Right renal cortex interstitium (tissue), 3 donors: Measurements from ENCODE around the gene FLOT1. TPM values are rescaled to one million over a fixed set of nuclear protein-coding genes. Genes with fewer than 3 reads are reported as not detected.

Experiments used
- DNase-seq, 3 donors: peaks; one replicate each; pipeline ENCODE4 v3.0.0-alpha.2; 2013; ENCODE audit warnings: low read depth in 3 of 3, low spot score in 2 of 3
- polyA plus RNA-seq, 3 donors: library from polyadenylated mRNA; unstranded; fragments of 120-200 nt; gene quantifications; one replicate each; pipeline ENCODE4 v1.2.1, GENCODE V29; 2013; ENCODE audit not compliant: insufficient read length in 3 of 3

FLOT1 gene
- polyA plus RNA-seq, result 100 to 1,000 TPM; 134 to 154 (median 141) TPM

DNA sequence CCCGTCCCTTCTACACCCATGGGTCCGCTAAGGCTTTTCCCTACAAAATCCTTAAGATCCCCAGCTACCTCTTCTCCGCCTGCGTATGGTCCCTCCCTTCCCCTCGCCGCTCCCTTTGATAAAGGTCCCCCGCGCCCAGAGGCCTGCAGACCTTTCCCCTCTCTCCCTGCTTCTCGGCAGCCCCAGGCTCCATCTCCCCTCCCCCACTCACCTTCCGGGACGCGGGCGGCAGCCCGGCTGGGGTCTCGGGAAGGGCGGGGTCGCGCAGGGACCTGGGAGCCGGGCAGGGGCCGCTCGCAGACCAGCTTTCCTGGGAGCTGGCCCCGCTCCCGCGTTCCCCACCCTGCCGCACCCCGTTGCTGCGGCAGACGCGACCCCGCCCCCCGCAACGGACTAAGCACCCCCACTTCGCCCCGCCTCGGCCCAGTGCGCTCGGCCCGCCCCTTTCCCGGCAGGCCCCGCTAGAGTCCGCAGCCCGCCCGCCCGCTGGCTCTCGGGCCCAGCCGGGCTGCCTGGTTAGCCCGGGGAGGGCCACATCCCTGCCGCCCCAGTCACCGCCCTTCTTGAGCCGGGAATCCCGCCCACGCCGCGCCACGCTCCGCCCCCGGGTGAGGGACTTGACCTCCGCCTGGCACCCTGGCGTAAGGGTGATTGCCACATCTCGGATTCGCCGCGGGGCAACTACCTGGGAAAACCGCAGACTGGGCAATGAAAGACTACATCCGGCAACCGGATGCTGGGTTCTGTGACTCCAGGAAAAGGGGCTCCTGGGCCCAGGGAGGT is at the start of gene FLOT1:
Gene FLOT1 (minus strand): TSS at position 372 of the 783 bp plus-strand sequence. CDS start 498 bp downstream, outside the sequence.
- DNase-seq, result no peak

- DNase-seq, result no peak
These were observed 48.4 kb upstream of the FLOT1 start for GRCh38 chr6:30790724-30791383.

DNA sequence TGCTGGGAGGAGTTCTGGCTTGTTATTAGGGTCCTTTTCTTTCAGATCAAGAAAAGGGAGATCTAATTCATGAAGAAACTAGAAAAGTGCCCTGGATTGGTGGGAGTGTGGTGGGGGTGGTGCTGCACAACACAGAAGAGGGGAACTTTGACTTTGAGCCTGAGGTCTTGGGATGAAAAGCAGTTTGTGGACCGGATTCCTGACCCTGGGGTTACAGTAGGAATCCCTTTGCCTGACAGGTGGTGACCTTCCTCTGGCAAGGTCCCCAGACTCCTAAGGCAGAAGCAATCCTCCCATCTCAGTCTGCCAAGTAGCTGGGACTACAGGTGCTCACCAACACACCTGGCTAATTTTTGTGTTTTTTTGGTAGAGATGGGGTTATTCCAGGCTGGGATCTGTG is 47.1 kb upstream of the FLOT1 start:
- DNase-seq, result no peak

DNA sequence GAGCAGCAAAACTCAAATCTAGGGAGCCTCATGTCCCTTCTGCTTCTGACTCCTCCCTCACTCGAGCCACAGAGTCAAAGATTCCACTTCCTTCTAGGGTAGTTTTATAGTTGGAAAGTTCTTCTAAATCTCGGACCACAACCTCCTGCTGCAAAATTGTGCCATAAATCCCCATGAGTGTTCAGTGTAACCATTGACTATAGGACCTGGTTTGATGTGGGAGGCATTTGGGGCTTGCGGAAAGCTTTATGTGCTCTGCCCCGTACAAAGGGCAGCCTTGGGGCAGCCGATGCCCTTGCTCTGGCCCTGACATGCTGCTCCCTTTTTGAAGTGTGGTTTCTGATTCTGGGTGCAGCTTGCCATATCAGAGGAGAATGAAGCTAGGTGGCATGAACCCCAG is 45.5 kb upstream of the FLOT1 start:
- DNase-seq, result no peak

DNA sequence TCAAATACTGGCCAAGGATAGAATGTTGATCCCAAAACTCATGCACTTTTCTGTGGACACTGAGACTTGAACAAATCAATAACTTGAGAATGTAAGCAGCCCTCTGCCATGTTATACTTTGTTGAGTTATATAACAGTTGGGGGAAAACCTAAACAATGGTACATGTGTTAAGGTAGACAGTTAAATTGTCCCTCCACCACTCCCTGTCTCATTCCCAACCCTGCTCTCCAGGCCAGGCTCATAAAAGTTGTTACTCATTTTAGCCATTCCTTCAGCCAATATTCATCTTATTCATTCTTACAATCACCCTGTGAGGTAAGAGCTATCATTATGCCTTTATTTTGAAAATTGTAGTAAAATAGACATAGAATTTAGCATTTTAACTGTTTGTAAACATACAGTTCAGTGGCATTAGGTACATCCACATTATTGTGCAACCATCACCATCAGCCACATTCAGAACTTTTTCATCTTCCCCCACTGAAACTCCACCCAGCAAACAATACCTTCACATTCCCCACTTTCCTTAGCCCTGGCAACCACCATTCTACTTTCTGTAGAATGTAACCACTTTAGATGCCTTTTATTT is 40.0 kb upstream of the FLOT1 start:
- no peak for DNase-seq

GRCh38 chr6:30781743-30782424 is 39.4 kb upstream of the FLOT1 start:
- no peak for DNase-seq

DNA sequence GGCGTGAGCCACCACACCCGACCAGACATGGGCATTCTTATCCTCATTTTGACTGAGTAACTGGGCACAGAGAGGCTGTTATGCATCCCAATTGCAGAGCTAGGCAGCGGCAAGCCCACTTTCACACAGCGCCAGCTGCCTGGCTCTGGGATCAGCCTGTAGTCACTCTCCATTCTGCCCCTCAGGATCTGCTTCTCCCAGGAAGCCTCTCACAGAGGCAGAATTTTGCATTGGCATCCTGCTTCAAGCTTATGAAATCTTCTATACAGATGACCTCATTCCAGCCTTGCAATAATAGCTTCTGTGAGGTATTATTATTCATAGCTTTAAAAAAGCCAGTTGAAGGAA is 38.9 kb upstream of the FLOT1 start:
- no peak for DNase-seq

DNA sequence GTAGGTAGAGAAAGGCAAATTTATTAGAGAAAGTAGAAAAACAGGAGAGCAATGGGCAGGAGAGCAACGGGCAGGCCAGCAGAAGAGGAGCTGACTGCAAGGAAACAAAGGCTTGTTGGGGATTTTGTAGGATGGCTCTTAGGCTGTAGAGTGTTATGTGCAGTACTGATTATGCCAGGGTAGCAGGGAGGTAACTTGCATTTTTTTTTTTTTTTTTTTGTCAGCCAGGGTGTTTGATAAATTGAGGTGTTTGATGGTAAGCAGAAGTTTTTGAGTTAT is 38.1 kb upstream of the FLOT1 start:
- no peak for DNase-seq

- DNase-seq, result no peak
These were observed 37.6 kb upstream of the FLOT1 start for GRCh38 chr6:30779850-30780641.

DNA sequence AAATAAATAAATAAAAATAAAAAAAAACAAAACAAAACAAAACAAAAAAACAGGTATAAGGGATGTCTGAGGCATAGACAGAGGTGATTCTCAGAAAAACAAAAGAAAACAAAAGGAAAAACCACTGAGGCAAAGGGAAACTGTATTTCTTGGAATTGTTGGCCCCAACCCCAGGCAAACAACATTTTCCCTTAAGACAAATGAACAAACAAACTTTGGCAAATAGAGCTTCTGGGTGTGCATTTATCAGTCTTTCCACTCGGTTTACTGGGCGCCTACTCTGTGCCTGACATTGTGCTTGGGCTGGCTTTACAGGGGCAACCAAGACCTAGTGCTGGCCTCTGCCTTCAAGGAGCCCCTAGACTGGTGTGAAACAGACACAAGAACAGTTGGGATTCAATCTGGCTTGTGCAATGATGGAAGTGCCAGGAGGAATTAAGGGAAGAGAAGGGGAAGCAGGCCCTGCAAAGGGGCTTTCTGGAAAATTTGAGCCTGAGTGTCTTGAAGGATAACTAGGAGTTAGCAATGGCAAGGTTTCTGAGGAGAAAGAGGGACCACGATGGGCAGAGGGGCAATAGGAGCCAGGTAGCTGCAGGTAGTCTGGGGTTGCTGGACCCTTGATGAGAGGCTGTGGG is 35.6 kb upstream of the FLOT1 start:
- no peak for DNase-seq

DNA sequence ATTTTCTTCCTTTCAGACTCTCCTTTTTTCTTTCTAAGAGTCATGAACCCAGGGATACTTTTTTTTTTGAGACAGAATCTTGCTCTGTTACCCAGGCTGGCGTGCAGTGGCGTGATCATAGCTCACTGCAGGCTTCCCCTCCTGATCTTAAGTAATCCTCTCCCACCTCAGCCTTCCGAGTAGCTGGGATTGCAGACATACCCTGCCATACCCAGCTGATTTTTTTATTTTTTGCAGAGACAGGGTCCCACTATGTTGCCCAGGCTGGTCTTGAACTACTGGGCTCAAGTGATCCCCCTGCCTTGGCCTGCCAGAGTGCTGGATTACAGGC is 34.6 kb upstream of the FLOT1 start:
- no peak for DNase-seq

GRCh38 chr6:30776390-30777154 is 34.1 kb upstream of the FLOT1 start:
- no peak for DNase-seq

DNA sequence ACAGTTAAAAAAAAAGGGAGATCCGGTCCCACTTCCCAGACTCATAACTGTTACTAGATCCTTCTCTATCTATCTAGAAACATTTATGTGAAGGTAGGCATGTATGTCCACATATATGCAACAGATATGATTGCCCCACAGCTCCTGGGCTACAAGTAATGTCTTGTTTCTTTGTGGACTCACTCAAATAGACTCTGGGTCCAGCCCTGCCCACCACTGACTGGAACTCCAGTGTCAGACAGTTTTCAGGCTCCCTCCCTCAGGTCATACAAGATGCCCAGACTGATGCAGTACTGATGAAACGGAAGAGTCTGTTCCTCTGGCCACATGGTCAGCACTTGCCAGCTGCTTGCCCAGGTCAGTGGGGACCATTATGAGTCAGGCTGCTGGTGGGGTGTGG is 32.6 kb upstream of the FLOT1 start:
- no peak for DNase-seq

GRCh38 chr6:30774701-30775100 is 32.2 kb upstream of the FLOT1 start:
- DNase-seq, result no peak

GRCh38 chr6:30770592-30770991 is 28.1 kb upstream of the FLOT1 start:
- no peak for DNase-seq

DNA sequence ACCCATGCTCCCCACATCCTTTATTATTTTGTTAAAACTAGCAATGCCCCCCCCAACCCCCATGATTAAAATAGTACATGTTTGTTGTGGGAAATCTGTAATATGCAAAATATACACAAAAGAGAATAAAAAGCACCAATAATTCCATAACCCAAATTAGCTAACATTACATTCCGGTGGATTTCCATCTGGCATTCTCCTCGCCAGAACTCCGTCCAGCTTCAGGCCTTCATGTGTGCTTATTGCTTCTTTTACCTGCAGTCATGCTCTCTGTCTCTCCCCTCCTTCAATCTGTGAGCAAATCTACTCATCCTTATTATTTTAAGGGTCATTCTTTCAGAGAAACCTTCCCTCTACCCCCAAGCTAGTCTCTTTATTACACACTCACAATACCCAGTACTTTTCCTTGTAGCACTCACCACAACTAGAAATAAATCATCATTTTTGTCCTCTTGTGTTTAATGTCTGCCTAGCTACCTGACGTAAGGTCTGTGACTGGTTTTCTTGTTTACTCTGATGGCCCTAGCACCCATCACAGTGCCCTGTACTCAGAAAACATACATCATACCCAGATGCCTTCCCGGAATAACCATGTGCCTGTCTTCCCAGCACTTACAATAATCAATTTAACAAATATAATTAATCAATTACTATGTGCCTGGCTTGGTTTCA is 27.5 kb upstream of the FLOT1 start:
- no peak for DNase-seq

DNA sequence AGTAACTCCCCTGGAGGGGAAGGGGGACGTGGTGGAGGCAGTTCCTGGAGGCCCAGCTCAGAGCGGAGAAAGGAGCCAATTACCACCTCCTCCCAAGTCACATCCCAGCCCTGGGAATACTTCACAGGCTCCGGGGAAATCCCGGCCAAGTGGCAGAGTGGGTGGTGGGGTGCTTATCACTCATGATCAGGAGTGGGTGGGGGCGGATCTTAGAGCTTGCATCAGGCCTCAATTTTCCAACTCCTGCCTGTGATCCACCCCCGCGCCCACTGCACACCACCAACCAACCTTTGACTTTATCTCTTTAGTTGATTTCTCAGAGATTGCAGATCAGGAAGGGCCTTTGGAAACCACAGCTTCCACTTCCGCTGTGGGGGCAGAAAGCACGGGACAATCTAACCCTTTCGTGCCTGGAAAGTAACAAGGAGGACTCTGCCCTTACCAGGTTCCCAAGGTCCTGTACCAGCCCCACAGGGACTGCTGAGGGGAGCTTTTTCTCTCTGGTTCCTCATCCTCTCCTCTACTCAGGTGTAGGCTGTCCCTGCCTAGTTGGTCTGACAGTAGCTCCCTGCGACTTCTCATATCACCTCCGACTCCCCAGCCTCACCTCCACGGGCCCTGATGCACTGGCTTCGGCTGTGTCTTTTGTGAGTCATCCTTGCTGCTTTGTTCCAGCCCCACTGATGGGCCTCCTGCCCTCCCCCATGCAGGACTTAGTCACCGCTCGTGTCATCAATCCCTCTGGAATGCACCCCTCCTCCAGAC is 26.8 kb upstream of the FLOT1 start:
- no peak for DNase-seq

GRCh38 chr6:30768634-30769087 is 26.2 kb upstream of the FLOT1 start:
- DNase-seq, result no peak
